T-cell (primary cell): ENCODE measurements around the gene MYCN. TPM values are rescaled to one million over a fixed set of nuclear protein-coding genes. Genes with fewer than 3 reads are reported as not detected.

Experiments used
- ATAC-seq, 4 experiments: fragments of 200-7000 bp in 3 of 4; fragments of 150-1000 bp in 1 of 4; cut with Tn5 transposase; replicated peaks in 1 of 4; 1 replicate in 3 of 4; 2 replicates in 1 of 4; pipeline ENCODE4 v1.10.0; 2021; ENCODE audit warnings: moderate library complexity in 3 of 4, mild to moderate bottlenecking in 2 of 4, moderate number of reproducible peaks in 1 of 4
- CTCF ChIA-PET, 2 donors: fragments of 300-600 bp; sonication (Branson Sonifier 250); formaldehyde crosslinking; loops; one replicate each; lab custom pipeline; 2022; ENCODE audit warnings: antibody characterized with exemption in 2 of 2; lab: Charles Lee
- POLR2A ChIA-PET, 2 donors: fragments of 300-600 bp; sonication (Branson Sonifier 250); formaldehyde crosslinking; loops; one replicate each; lab custom pipeline; 2022; ENCODE audit warnings: antibody characterized with exemption in 2 of 2; lab: Charles Lee
- DNase-seq, 35 experiments: peaks; one replicate each; pipeline versions ENCODE4 v3.0.0 to v3.0.0-alpha.2; 2013 to 2023
- H3K27ac ChIP-seq: one replicate; pipeline ENCODE4 v1.5.1; 2013; ENCODE audit warnings: low read length
- H3K27me3 ChIP-seq, 2 experiments: replicated peaks in 1 of 2; 1 replicate in 1 of 2; 2 replicates in 1 of 2; pipeline versions ENCODE4 v1.6.1 to v1.7.0; 2013; ENCODE audit warnings: low read length in 1 of 2, mixed read lengths in 1 of 2; ENCODE audit not compliant: control insufficient read depth in 2 of 2, insufficient read depth in 2 of 2; ENCODE audit errors: extremely low read depth in 1 of 2
- H3K36me3 ChIP-seq, 2 donors: 1 replicate in 1 of 2; 2 replicates in 1 of 2; pipeline versions ENCODE4 v1.6.1 to v1.7.0; 2013; ENCODE audit warnings: low read length in 1 of 2; ENCODE audit not compliant: control insufficient read depth in 2 of 2, insufficient read depth in 1 of 2; ENCODE audit errors: extremely low read depth in 1 of 2
- H3K4me1 ChIP-seq, 2 experiments: 1 replicate in 1 of 2; 2 replicates in 1 of 2; pipeline versions ENCODE4 v1.6.1 to v1.7.0; 2013; ENCODE audit warnings: low read length in 2 of 2, mixed read lengths in 1 of 2; ENCODE audit not compliant: insufficient read depth in 2 of 2, control insufficient read depth in 1 of 2; ENCODE audit errors: extremely low read depth in 1 of 2
- H3K4me3 ChIP-seq, 2 donors: 1 replicate in 1 of 2; 2 replicates in 1 of 2; pipeline versions ENCODE4 v1.5.1 to v1.7.0; 2013; ENCODE audit warnings: mild to moderate bottlenecking in 2 of 2, low read length in 1 of 2, moderate library complexity in 1 of 2; ENCODE audit not compliant: control insufficient read depth in 1 of 2; ENCODE audit errors: extremely low read depth in 1 of 2
- H3K9me3 ChIP-seq: 2 replicates; pipeline ENCODE4 v1.7.0; 2013
- H3K27ac Mint-ChIP-seq, 2 donors: one replicate each; pipeline ENCODE4 v1.8.0; 2020 to 2021; ENCODE audit warnings: mild to moderate bottlenecking in 2 of 2, mixed read lengths in 2 of 2
- H3K27me3 Mint-ChIP-seq, 2 donors: one replicate each; pipeline ENCODE4 v1.8.0; 2021 to 2022; ENCODE audit warnings: mixed read lengths in 2 of 2
- H3K36me3 Mint-ChIP-seq: one replicate; pipeline ENCODE4 v1.8.0; 2021; ENCODE audit warnings: mixed read lengths
- H3K4me1 Mint-ChIP-seq, 3 donors: one replicate each; pipeline ENCODE4 v1.8.0; 2020 to 2022; ENCODE audit warnings: mixed read lengths in 3 of 3, mild to moderate bottlenecking in 1 of 3
- H3K4me3 Mint-ChIP-seq, 3 donors: one replicate each; pipeline ENCODE4 v1.8.0; 2020 to 2022; ENCODE audit warnings: mild to moderate bottlenecking in 3 of 3, mixed read lengths in 3 of 3, moderate library complexity in 3 of 3
- H3K9me3 Mint-ChIP-seq, 3 donors: one replicate each; pipeline ENCODE4 v1.8.0; 2020 to 2022; ENCODE audit warnings: mixed read lengths in 3 of 3
- WGBS: methylation state at CpG from one replicate; pipeline ENCODE4 v1.1.5; 2013; ENCODE audit warnings: missing lambda C conversion rate; ENCODE audit not compliant: insufficient coverage; 5-methylcytosine and 5-hydroxymethylcytosine counted together
- total RNA-seq, 35 experiments: library from RNA in 6 of 35; stranded (reverse) in 6 of 35; fragments of 120-200 nt in 1 of 35; gene quantifications; one replicate each; pipeline versions ENCODE4 v1.2.1 to v1.2.4 and lab custom pipeline; 2013 to 2026

The MYCN gene
- total RNA-seq, 5 donors from 2014 or later (not counting 1 experiment from before 2014, with no cell fraction given), result 0.25 to 1.5 (median 1.3) TPM

DNA sequence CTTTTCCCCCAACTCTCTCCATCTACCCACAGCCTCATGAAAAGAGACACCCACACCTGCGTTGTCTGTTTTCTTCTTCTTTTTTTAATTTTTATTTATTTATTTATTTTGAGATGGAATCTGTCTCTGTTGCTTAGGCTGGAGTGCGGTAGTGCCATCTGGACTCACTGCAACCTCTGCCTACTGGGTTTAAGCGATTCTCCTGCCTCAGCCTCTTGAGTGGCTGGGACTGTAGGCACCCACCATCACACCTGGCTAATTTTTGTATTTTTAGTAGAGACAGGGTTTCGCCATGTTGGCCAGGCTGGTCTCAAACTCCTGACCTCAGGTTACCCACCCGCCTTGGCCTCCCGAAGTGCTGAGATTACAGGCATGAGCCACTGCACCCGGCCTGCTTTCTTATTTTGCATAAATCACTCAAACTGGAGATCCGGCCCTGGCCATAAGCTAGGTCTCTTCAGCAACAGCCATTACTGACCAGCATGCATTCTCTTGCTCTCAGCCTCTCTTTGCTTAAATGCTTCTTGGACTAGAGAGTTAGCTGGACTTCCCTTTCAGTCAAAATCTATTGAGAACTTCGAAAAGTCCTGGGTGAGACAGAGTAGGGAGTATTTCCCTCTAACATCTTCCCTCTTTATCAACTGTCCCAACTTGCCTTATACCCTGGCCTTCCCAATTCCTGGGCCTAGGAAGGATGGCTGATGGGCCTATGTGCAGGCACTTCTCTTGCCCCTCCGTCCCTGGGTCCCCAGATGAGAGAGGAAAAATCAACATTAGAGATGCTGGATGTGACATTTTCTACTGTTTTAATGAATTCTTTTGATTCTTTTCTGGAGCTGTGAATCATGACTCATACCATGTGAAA is 27.3 kb downstream of the MYCN start:
- Histone ChIP-seq H3K9me3 (no peaks in the 10 kb centered on the region), H3K36me3 (no peaks in the 10 kb centered on the region), H3K27ac (no peak overlapping the region), H3K27me3 (no peaks in the 10 kb centered on the region), H3K4me1 (peaks cover 24 to 34% of the 10 kb centered on the region in 2 experiments), H3K4me3 (no peak overlapping the region)
- ChIA-PET POLR2A (no interaction called here), CTCF (no interaction called here)
- 100% methylated on average over 4 of the region's 10 CpGs for WGBS
- Mint-ChIP-seq H3K27me3 (no peaks in the 10 kb centered on the region), H3K9me3 (no peaks in the 10 kb centered on the region), H3K27ac (peak overlapping the region; percentile 57 to 67), H3K4me1 (peaks cover 39 to 55% (median 53%) of the 10 kb centered on the region in 3 donors), H3K36me3 (no peaks in the 10 kb centered on the region), H3K4me3 (peak overlapping the region in 1 of 3 donors; percentile 83)
- ATAC-seq (no peak), DNase-seq (no peak)

GRCh38 chr2:15968280-15969178 is 28.2 kb downstream of the MYCN start:
- ChIA-PET CTCF (interaction anchor here in 1 of 2 donors (0.7 kb wide), 1 partner anchor 14 kb away, joined by 3 read pairs; no protein-coding TSS in a partner anchor), POLR2A (no interaction called here)
- Mint-ChIP-seq H3K36me3 (no peaks in the 10 kb centered on the region), H3K9me3 (no peaks in the 10 kb centered on the region), H3K4me1 (peaks cover 39 to 59% (median 54%) of the 10 kb centered on the region in 3 donors), H3K27me3 (no peaks in the 10 kb centered on the region), H3K27ac (peak overlapping the region; percentile 57 to 67), H3K4me3 (peak overlapping the region in 1 of 3 donors; percentile 15)
- 54% methylated on average over 3 of the region's 7 CpGs for WGBS
- H3K4me3 ChIP-seq, result no peak overlapping the region
- no peaks in the 10 kb centered on the region for H3K9me3 ChIP-seq
- DNase-seq, result no peak
- H3K27ac ChIP-seq, result no peak overlapping the region
- H3K4me1 ChIP-seq, result peaks cover 24 to 34% of the 10 kb centered on the region in 2 experiments
- no peaks in the 10 kb centered on the region for H3K36me3 ChIP-seq
- ATAC-seq, result no peak
- H3K27me3 ChIP-seq, result no peaks in the 10 kb centered on the region

GRCh38 chr2:15969214-15969613 is 28.9 kb downstream of the MYCN start:
- no peak overlapping the region for H3K4me3 Mint-ChIP-seq
- H3K27ac Mint-ChIP-seq, result no peak overlapping the region
- CTCF ChIA-PET, result interaction anchor here in 1 of 2 donors (0.7 kb wide), 1 partner anchor 14 kb away, joined by 3 read pairs; no protein-coding TSS in a partner anchor
- H3K27me3 Mint-ChIP-seq, result no peaks in the 10 kb centered on the region
- Histone ChIP-seq H3K27ac (no peak overlapping the region), H3K9me3 (no peaks in the 10 kb centered on the region), H3K4me1 (peaks cover 24 to 34% of the 10 kb centered on the region in 2 experiments), H3K4me3 (no peak overlapping the region), H3K36me3 (no peaks in the 10 kb centered on the region), H3K27me3 (no peaks in the 10 kb centered on the region)
- DNase-seq, result no peak
- no peak for ATAC-seq
- no peaks in the 10 kb centered on the region for H3K9me3 Mint-ChIP-seq
- peaks cover 38 to 59% (median 49%) of the 10 kb centered on the region in 3 donors for H3K4me1 Mint-ChIP-seq
- POLR2A ChIA-PET, result no interaction called here
- no peaks in the 10 kb centered on the region for H3K36me3 Mint-ChIP-seq
- WGBS, result no CpG with 5 or more reads among the region's 4 CpGs

DNA sequence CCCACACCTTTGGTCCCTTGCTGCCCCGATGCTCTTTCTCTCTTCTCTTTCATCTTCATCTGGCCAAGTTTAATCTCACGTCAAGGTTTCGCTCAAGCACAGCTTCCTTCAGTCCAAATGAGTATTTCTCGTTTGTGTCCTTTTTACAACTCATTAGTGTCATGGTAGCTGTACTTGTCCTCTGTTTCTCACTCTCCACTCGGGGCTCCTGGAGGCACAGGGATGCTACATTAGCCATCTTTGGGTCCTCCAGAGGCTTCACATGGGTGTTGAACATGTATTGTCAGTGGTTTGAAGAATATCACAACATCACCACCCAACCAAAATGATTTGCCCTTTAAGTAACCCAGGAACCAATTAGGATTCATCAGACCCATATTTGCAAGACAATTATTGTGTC is 30.4 kb downstream of the MYCN start:
- no peaks in the 10 kb centered on the region for H3K27me3 ChIP-seq
- ChIA-PET POLR2A (no interaction called here), CTCF (no interaction called here)
- Mint-ChIP-seq H3K4me1 (peaks cover 30 to 53% (median 39%) of the 10 kb centered on the region in 3 donors), H3K4me3 (no peak overlapping the region), H3K36me3 (no peaks in the 10 kb centered on the region), H3K27ac (no peak overlapping the region), H3K9me3 (no peaks in the 10 kb centered on the region), H3K27me3 (no peaks in the 10 kb centered on the region)
- ATAC-seq (no peak), DNase-seq (no peak)
- no peak overlapping the region for H3K27ac ChIP-seq
- H3K4me1 ChIP-seq, result peaks cover 14 to 19% of the 10 kb centered on the region in 2 experiments
- no peak overlapping the region for H3K4me3 ChIP-seq
- H3K36me3 ChIP-seq, result no peaks in the 10 kb centered on the region
- 94% methylated on average over 3 of the region's 5 CpGs for WGBS
- H3K9me3 ChIP-seq, result no peaks in the 10 kb centered on the region

DNA sequence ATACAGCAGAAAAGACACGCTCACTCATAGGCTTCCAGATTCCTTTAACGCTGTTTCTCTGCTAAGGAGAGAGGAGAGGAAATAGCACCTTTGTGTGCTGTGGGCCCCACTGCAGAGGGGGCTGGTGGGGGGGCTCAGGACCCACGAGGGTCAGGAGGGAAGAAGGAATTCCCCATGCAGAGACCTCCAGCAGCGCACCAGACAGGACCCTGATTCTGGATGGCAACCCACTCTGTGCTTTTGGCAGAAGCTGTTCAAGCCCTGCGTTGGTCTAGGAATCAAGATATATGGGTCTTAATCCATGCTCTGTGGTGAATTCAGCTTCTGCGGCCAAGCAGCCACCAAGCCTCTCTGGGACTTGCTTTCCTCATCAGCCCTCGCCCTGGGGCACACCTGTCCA is 31.0 kb downstream of the MYCN start:
- no peaks in the 10 kb centered on the region for H3K27me3 ChIP-seq
- no peaks in the 10 kb centered on the region for H3K36me3 ChIP-seq
- Mint-ChIP-seq H3K4me1 (peaks cover 24 to 46% (median 33%) of the 10 kb centered on the region in 3 donors), H3K27ac (no peak overlapping the region), H3K4me3 (no peak overlapping the region), H3K36me3 (no peaks in the 10 kb centered on the region), H3K9me3 (no peaks in the 10 kb centered on the region), H3K27me3 (no peaks in the 10 kb centered on the region)
- H3K9me3 ChIP-seq, result no peaks in the 10 kb centered on the region
- ChIA-PET CTCF (no interaction called here), POLR2A (no interaction called here)
- 64% methylated on average over 5 of the region's 7 CpGs for WGBS
- DNase-seq (no peak), ATAC-seq (no peak)
- no peak overlapping the region for H3K4me3 ChIP-seq
- H3K4me1 ChIP-seq, result peaks cover 10 to 13% of the 10 kb centered on the region in 2 experiments
- H3K27ac ChIP-seq, result no peak overlapping the region

DNA sequence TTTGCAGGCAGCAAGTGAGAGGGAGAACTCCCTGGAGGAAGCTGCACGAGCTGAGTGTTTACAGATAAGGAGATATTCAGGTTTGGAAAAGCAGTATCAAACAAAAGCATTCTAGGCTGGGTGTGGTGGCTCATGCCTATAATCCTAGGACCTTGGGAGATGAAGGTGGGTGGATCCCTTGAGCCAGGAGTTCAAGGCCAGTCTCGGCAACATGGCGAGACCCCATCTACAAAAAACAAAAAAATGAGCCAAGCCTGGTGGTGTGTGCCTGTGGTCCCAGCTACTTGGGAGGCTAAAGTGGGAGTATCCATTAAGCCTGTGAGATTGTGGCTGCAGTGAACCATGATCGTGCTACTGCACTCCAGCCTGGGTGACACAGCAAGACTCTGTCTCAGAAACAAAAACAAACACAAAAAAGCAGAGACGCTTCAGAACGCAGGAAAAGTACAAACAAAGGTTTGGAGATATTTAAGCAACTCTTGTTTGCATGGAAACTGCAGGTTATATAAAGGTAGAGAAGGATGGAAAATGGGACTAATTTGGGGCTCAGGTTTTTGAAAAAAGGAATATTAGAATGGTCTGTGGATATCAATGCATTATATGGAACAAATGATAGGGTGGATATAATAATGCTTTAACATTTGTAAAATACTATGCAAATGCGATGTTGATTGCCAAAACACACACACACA is 31.6 kb downstream of the MYCN start:
- Histone ChIP-seq H3K36me3 (no peaks in the 10 kb centered on the region), H3K27ac (no peak overlapping the region), H3K4me1 (peaks cover 7 to 10% of the 10 kb centered on the region in 2 experiments), H3K27me3 (no peaks in the 10 kb centered on the region), H3K9me3 (no peaks in the 10 kb centered on the region), H3K4me3 (no peak overlapping the region)
- no peak overlapping the region for H3K4me3 Mint-ChIP-seq
- 100% methylated on average over 1 of the region's 7 CpGs for WGBS
- DNase-seq (no peak), ATAC-seq (no peak)
- H3K9me3 Mint-ChIP-seq, result no peaks in the 10 kb centered on the region
- no peaks in the 10 kb centered on the region for H3K27me3 Mint-ChIP-seq
- no peaks in the 10 kb centered on the region for H3K36me3 Mint-ChIP-seq
- ChIA-PET CTCF (no interaction called here), POLR2A (no interaction called here)
- H3K4me1 Mint-ChIP-seq, result peaks cover 20 to 40% (median 28%) of the 10 kb centered on the region in 3 donors
- H3K27ac Mint-ChIP-seq, result no peak overlapping the region
